ENCODE results near the gene HOXC4.

HOXC4 gene

DNA sequence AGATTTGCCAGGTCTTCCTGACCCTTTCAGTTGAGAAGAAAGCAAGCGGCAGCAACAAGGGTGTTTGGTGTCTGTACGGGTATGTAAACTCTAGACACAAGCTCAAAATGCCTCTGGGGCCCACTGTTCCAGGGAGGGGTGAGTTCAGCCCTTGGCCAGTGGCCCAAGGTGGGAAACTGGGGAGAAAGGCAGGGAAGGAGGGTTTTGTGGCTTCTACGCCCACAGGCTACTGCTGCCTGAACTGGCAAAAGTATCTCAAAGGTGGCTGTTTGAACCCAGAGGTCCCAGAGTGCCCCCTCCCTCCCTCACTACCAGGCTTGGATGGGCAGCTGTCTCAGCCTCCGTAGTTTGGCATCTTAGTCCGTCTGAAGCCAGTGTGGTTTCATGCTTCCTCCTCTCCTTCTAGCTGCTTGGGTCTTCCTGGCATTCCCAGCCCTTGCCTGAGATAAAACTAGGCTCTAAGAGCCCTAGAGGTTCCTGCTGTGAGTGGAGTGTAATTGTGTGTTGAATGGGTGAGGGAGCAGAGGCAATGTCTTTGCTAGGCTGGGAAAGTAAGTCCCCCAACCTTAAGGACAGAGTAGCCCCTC, 15.3 kb upstream of the HOXC4 start:
- ChIA-PET CTCF (interaction anchor here (1.0 to 23.4 kb wide), 5 partner anchors 12 to 159 kb away, joined by 3 to 908 read pairs (median 7); partner anchors contain the start of genes HOXC4, HOXC8, HOXC9 and SMUG1), POLR2A (interaction anchor here (0.7 kb wide), 2 partner anchors 31 to 157 kb away, joined by 3 read pairs; no protein-coding TSS in a partner anchor)
- no peak overlapping the region for H3K4me3 ChIP-seq (ENCODE audit: low read depth, low read length)
- TF ChIP-seq, protein P1, sequence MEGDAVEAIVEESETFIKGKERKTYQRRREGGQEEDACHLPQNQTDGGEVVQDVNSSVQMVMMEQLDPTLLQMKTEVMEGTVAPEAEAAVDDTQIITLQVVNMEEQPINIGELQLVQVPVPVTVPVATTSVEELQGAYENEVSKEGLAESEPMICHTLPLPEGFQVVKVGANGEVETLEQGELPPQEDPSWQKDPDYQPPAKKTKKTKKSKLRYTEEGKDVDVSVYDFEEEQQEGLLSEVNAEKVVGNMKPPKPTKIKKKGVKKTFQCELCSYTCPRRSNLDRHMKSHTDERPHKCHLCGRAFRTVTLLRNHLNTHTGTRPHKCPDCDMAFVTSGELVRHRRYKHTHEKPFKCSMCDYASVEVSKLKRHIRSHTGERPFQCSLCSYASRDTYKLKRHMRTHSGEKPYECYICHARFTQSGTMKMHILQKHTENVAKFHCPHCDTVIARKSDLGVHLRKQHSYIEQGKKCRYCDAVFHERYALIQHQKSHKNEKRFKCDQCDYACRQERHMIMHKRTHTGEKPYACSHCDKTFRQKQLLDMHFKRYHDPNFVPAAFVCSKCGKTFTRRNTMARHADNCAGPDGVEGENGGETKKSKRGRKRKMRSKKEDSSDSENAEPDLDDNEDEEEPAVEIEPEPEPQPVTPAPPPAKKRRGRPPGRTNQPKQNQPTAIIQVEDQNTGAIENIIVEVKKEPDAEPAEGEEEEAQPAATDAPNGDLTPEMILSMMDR (IDR thresholded peaks at IDR 0.05; ENCODE audit: insufficient read depth, low read length, missing control alignments) = no peak
- no peak for DNase-seq (ENCODE audit: low read depth, low spot score)

DNA sequence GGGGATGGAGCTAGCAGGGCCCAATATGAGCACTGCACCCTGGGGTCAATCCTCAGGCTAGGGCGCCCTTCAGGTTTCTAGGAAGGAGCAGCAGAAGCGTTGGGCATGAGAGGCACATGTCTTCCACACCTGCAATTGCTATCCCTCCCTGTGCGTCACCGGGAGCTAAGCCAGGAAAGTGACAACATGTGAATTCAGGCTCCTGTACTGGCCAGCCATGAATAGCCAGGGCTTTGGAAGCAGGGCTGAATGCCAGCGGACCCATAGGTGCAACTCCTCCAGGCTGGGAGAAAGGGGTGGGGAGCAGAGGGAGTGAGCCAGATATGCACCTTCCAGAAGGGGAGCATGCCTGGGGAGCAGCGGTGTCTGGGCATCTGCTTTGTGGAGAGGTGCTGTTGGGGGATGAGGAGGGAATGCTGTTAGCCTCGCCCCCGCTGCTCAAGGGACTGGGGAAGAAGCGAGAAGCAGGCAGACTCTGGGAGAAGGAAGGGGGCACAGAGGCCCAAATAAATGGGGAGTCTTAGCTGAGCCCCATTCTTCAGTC, 14.7 kb upstream of the HOXC4 start:
- ChIA-PET POLR2A (interaction anchor here (0.7 kb wide), 1 partner anchor 156 kb away, joined by 3 read pairs; no protein-coding TSS in a partner anchor), CTCF (interaction anchor here (1.2 to 23.4 kb wide), 5 partner anchors 12 to 159 kb away, joined by 3 to 908 read pairs (median 7); partner anchors contain the start of genes HOXC8, HOXC9 and SMUG1)
- H3K4me3 ChIP-seq (ENCODE audit: low read depth, low read length) = no peak overlapping the region
- no peak for DNase-seq (ENCODE audit: low read depth, low spot score)
- TF ChIP-seq, protein P1 (IDR thresholded peaks at IDR 0.05; ENCODE audit: insufficient read depth, low read length, missing control alignments) = no peak

DNA sequence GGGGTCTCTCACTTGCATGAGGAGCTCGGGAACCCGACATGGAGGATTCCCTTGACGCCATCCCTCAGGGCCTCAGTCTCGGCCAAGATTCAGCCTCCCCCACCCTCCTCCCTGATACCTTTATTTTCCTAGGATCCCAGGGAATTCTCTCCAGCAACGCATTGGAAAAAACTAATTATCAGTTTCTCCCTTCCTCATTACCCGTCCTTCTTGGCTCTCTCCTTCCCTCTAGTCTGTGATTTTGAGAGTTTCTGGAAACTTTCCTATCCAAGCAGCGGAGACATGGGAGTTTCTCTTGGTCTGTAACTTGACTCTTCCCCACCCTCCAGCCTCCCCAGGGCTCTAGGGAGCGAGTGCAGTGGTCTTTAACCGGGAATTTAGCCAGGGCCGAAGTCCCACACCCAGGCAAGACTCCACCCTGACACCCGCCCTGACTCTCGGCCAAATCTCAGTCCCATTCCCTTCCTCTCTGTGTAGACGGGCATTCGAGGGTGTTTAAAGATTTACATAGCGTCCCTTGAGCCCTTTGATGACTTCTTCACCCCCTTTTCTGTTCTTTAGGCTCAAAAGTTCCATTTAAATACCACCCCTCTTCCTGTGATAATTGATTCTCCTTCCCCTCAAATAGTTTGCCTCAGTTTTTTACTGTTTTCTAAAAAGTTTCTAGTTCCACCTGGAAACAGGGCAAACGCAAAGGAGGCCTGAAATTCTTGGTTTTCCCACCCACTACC, 14.1 kb upstream of the HOXC4 start:
- ChIA-PET CTCF (interaction anchor here (1.2 to 23.4 kb wide), 6 partner anchors 7 to 177 kb away, joined by 3 to 908 read pairs (median 10); partner anchors contain the start of genes HOXC5, HOXC8, HOXC9 and SMUG1), POLR2A (no interaction called here)
- TF ChIP-seq, protein P1 (IDR thresholded peaks at IDR 0.05; ENCODE audit: insufficient read depth, low read length, missing control alignments) = no peak
- no peak for DNase-seq (ENCODE audit: low read depth, low spot score)
- no peak overlapping the region for H3K4me3 ChIP-seq (ENCODE audit: low read depth, low read length)

DNA sequence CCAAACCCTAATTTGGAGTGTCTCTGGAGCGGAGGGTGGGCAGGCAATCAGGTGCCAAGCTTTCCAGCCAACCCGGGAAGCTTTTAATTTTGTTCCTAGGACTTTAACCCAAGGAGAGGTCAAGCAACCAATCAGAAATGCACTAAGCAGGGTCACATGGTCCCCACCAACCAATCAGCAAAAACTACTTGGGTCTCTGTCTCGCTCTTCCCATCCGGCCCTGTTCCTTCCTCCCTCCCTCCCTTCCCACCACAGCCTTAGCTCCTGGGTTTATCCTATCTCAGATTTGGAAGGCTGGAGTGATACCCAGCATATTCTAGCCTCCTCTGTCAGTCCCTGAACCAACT, 13.5 kb upstream of the HOXC4 start:
- ChIA-PET POLR2A (no interaction called here), CTCF (interaction anchor here (1.0 to 23.4 kb wide), 8 partner anchors 8 to 176 kb away, joined by 3 to 908 read pairs (median 5); partner anchors contain the start of genes HOXC10, HOXC5, HOXC8 and SMUG1)
- H3K4me3 ChIP-seq (ENCODE audit: low read depth, low read length) = no peak overlapping the region
- DNase-seq (ENCODE audit: low read depth, low spot score) = no peak
- TF ChIP-seq, protein P1 (IDR thresholded peaks at IDR 0.05; ENCODE audit: insufficient read depth, low read length, missing control alignments) = no peak

DNA sequence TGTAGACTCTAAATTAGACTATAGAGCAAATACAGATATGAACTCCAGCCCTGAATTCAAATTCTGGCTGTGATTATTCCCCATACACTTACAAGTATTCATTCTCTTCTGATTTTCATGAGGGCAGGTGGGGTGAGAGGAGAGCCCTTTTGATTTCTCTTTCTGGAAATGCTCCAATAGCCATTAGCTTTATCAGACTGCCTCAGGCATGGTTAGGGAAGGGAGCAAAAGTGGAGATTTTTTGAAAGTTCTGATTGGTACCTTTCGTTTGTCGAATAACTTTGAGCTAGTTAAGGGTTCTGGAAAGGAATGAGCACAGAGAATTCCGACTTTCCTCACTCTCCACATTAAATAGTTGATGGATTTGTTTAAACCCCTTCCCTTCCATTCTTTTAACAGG, 13.0 kb upstream of the HOXC4 start:
- ChIA-PET CTCF (interaction anchor here (0.8 to 23.4 kb wide), 13 partner anchors 8 to 176 kb away, joined by 3 to 908 read pairs (median 4); partner anchors contain the start of genes HOXC10, HOXC4, HOXC5 and HOXC8), POLR2A (no interaction called here)
- TF ChIP-seq, protein P1 (IDR thresholded peaks at IDR 0.05; ENCODE audit: insufficient read depth, low read length, missing control alignments) = no peak
- no peak for DNase-seq (ENCODE audit: low read depth, low spot score)
- H3K4me3 ChIP-seq (ENCODE audit: low read depth, low read length) = no peak overlapping the region

Measured in AG04449 (cell line).